GM12873 (cell line): ENCODE results near the gene PRKAB1.

Source experiments
- TF ChIP-seq, protein P1 (sequence below): IDR thresholded peaks from 2 replicates; pipeline ENCODE4 v1.5.1; 2012; ENCODE audit warnings: low read depth, mild to moderate bottlenecking, moderate library complexity, low read length, control low read depth; ENCODE audit not compliant: insufficient read depth; ENCODE audit errors: missing control alignments

The PRKAB1 gene

DNA sequence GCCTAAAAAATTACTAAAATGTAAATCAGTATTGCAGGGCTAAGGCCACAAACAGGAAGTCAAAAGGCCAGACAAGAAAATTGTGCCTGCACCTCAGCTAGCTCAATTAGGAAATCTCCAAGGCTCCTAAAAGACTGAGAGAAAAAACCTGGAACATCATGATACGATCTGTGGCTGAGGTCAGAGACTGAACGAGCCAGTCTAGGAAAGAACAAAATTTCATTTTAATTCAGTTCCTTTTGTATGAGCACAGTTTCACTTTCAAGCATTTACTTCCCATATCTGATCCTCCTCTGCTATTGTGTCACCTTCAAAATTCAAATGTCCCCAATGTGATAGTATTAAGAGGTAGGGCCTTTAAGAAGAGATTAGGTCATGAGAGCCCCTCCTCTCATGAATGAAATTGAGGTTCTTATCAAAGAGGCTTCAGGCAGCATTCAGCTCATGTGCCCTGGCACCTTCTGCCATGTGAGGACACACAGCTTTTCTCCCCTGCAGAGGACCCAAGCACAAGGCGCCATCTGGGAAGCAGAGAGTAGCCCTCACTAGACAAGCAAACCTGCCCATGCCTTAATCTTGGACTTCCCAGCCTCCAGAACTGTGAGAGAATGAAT, 14.8 kb downstream of the PRKAB1 start:
- TF ChIP-seq, protein P1, sequence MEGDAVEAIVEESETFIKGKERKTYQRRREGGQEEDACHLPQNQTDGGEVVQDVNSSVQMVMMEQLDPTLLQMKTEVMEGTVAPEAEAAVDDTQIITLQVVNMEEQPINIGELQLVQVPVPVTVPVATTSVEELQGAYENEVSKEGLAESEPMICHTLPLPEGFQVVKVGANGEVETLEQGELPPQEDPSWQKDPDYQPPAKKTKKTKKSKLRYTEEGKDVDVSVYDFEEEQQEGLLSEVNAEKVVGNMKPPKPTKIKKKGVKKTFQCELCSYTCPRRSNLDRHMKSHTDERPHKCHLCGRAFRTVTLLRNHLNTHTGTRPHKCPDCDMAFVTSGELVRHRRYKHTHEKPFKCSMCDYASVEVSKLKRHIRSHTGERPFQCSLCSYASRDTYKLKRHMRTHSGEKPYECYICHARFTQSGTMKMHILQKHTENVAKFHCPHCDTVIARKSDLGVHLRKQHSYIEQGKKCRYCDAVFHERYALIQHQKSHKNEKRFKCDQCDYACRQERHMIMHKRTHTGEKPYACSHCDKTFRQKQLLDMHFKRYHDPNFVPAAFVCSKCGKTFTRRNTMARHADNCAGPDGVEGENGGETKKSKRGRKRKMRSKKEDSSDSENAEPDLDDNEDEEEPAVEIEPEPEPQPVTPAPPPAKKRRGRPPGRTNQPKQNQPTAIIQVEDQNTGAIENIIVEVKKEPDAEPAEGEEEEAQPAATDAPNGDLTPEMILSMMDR = no peak

DNA sequence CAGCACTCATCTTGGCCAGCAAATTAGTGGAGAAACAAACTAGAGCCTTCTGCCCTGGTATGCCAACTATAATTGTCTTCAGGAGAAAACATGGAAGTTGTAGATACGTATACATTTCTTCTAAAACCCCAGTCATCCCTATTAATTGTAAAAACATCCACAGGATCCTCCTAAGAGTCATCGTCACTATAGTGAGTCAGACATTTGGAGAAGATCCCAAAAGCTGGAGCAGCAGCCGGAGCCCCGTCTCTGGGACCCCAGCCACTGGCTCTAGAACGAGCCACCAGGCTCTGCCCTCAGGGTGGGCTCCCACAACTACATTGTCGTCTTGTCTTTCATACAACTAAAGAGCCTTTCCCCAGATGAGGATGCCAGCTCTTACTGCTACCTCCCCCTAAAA, 15.5 kb downstream of the PRKAB1 start:
- TF ChIP-seq, protein P1 = no peak

DNA sequence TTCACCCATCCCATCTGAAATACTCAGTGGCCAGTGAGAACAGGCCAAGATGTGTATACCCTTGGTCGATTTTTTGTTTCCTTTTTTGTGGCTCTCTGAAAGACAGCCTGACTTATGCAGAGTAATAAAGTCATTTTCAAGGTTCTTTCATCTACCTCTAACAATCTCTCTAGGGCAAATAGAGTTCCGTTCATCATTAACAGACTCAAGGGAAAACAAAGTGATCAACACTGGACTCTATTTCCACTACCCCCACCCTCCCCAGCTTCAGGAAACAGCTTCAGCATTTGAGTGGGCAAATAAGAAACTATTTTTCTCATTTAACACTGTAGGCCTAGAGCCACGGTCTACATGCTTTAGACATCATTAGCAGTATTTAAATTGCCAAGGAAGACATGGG, 15.9 kb downstream of the PRKAB1 start:
- TF ChIP-seq, protein P1 = no peak

DNA sequence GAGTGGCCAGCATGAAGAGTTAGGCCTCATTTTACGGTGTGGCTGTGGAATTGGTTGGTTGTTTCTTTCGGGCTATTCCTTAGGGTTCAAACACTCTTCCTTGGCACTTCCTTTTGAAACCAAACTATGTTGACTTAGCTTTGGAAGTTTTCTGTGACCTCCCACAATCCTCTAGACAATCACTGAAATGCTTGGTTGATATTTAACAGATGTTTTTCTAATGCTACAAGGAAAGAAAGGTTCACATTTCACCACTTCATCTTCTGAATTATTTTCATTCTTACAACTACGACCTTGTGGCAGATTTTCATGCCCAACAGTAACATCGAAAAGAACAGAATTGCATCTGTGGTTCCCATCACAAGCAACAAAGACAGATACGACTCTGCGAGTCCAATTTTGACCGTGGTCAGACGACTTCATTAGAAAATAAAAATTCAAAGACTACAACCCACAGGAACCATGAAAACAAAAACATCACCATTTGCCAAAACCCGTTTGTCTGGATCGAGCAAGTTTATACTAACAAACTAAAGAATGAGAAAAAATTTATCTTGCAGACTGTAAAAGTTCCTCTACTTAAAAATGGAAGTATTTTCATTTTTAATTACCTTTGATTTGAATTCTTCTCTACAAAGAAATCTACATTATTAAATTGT, 16.9 kb downstream of the PRKAB1 start:
- TF ChIP-seq, protein P1 = no peak

DNA sequence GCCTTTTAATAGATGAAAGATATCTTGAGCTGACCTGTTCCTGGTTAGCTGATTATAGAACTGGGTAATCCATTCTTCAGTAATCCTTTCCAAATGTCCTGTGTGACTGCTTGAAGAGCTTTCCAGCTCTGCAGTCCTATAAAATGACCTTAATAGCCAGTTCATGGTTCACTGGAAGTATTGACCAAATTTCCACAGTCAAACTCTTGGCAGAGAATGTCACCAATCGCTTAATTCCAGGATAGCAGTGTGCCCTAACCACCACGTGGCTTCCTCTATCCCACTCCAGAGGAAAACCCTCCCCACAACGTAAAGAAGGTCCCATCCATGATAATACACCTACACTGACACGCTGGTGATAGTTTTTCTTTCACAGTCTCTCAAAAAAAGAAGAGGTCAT, 17.4 kb downstream of the PRKAB1 start:
- TF ChIP-seq, protein P1 = no peak

DNA sequence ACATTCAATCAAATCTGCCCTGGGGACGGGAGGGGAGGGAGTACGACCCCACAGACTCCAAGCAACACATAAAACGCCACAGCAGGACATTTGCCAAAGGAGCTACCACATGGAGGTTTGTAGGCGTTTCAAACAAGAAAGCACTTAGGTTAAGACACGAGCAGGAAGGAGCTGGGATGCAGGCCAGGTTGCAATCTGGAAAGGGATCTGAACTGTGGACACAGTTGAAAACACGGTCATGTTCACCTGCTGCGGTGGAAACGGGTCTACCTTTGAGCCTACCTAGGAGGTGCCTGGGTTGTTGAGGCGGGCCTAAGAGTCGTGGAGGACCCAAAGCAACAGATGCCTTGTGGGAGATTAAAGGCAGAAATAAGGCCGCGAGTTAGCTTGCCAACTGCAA, 18.4 kb downstream of the PRKAB1 start:
- TF ChIP-seq, protein P1 = no peak

DNA sequence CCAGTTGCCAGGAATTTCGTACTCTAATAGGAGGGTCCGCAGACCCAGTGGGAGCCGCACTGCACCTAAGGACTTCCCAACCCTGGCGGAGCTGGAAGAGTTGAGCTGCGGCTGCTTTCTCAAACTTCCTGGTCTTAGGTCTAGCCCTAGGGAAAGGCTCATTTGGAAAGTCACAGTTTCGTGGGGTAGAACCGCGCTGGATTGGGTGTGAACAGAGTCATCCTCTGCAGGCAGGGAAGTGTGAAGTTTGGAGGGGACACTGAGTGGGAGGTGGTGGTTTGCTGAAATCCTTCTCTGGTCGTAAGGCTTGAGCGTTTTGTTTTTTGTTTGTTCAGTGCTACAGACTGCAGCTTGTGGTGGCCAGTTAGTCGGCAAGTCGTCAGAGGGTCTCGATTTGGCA, 18.8 kb downstream of the PRKAB1 start:
- TF ChIP-seq, protein P1 = no peak
